Measurements from ENCODE around the gene LATS2.
A peak's percentile ranks its signal among the peaks of the same experiment; 100 is the strongest.

The LATS2 gene

GRCh38 chr13:20994441-20994821 lies 67.0 kb downstream of the LATS2 start:
- H3K4me3 ChIP-seq (ENCODE audit: low read depth, low read length) = no peak overlapping the region
- DNase-seq (ENCODE audit: low read depth) = no peak
- TF ChIP-seq POLR2A (IDR thresholded peaks at IDR 0.05; ENCODE audit: extremely low read depth, insufficient read length) (no peak), MYC (IDR thresholded peaks at IDR 0.05; ENCODE audit: low read depth, low read length) (no peak), MAX (IDR thresholded peaks at IDR 0.05; ENCODE audit: low read depth, low read length) (no peak), CTCF (IDR thresholded peaks at IDR 0.05; ENCODE audit: low read depth, low read length) (no peak)

- DNase-seq (ENCODE audit: low read depth) = peak; percentile 98
- TF ChIP-seq MYC (IDR thresholded peaks at IDR 0.05; ENCODE audit: low read depth, low read length) (peak; percentile 98), POLR2A (IDR thresholded peaks at IDR 0.05; ENCODE audit: extremely low read depth, insufficient read length) (peak; percentile 37), MAX (IDR thresholded peaks at IDR 0.05; ENCODE audit: low read depth, low read length) (peak; percentile 85), CTCF (IDR thresholded peaks at IDR 0.05; ENCODE audit: low read depth, low read length) (no peak)
- H3K4me3 ChIP-seq (ENCODE audit: low read depth, low read length) = peak overlapping the region; percentile 6
These were observed 67.5 kb downstream of the LATS2 start for GRCh38 chr13:20993661-20994440.

GRCh38 chr13:20993211-20993610 lies 68.2 kb downstream of the LATS2 start:
- no peak for DNase-seq (ENCODE audit: low read depth)
- TF ChIP-seq MYC (IDR thresholded peaks at IDR 0.05; ENCODE audit: low read depth, low read length) = no peak
- no peak for TF ChIP-seq POLR2A (IDR thresholded peaks at IDR 0.05; ENCODE audit: extremely low read depth, insufficient read length)
- no peak for TF ChIP-seq CTCF (IDR thresholded peaks at IDR 0.05; ENCODE audit: low read depth, low read length)
- TF ChIP-seq MAX (IDR thresholded peaks at IDR 0.05; ENCODE audit: low read depth, low read length) = no peak
- H3K4me3 ChIP-seq (ENCODE audit: low read depth, low read length) = no peak overlapping the region

GRCh38 chr13:20991741-20992520 lies 69.5 kb downstream of the LATS2 start:
- H3K4me3 ChIP-seq (ENCODE audit: low read depth, low read length) = no peak overlapping the region
- no peak for DNase-seq (ENCODE audit: low read depth)
- TF ChIP-seq MAX (IDR thresholded peaks at IDR 0.05; ENCODE audit: low read depth, low read length) (no peak), CTCF (IDR thresholded peaks at IDR 0.05; ENCODE audit: low read depth, low read length) (no peak), MYC (IDR thresholded peaks at IDR 0.05; ENCODE audit: low read depth, low read length) (no peak), POLR2A (IDR thresholded peaks at IDR 0.05; ENCODE audit: extremely low read depth, insufficient read length) (no peak)

- TF ChIP-seq POLR2A (IDR thresholded peaks at IDR 0.05; ENCODE audit: extremely low read depth, insufficient read length) (no peak), CTCF (IDR thresholded peaks at IDR 0.05; ENCODE audit: low read depth, low read length) (no peak), MYC (IDR thresholded peaks at IDR 0.05; ENCODE audit: low read depth, low read length) (no peak), MAX (IDR thresholded peaks at IDR 0.05; ENCODE audit: low read depth, low read length) (no peak)
- no peak overlapping the region for H3K4me3 ChIP-seq (ENCODE audit: low read depth, low read length)
- no peak for DNase-seq (ENCODE audit: low read depth)
These were observed 70.4 kb downstream of the LATS2 start for GRCh38 chr13:20990910-20991525.
